Measurements from ENCODE around the gene MIA. TPM values are rescaled to one million over a fixed set of nuclear protein-coding genes. Genes with fewer than 3 reads are reported as not detected.

MIA gene
- not detected in 5 replicates for total RNA-seq (2022; extraction: Qiagen RNA extraction)

GRCh38 chr19:40774916-40775631 is at the start of gene MIA:
TSS of gene MIA (plus strand) at chr19:40775521. CDS start at chr19:40775543, 22 bp downstream.

DNA sequence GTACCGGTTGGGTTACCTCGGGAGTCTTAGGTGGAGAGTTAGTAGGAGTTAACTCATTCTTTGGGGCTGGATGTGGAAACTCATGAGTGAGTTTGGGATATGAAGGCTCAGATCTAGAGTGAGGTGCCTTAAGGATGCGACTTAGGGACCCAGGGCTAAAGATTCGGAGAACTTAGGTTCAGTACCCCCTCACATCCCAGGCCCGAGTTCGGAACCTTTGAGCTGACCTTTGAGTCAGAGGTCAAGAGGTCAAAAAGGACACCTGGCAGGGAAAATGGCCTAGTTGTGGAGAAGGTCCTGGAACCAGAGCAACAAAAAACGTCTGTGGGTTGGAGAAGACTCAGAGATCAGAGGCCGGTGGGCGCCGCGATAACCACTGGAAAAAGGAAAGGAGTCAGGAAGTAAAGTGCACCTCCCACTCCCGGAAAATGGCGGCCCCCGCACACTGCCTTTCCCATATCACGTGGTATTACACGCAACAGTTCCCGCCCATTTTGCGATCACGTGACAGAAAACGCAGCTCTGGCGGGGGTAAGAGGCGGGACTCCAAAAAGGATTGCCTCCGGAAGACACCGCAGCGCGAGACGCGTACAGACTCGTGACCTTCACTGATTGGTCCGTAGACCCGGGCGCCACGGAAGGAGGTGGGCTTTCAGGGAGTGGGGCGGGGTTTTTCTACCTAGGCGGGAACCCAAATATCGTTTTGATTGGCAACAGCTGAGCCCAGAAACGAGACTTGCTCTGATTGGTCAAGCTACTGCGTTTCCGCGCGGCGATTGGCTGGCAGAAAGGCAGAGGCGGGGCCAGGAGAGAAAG is 25.1 kb upstream of the MIA start, which contains the start of gene ACTMAP:
Gene ACTMAP, minus strand, starts transcription at position 420 of the 816 bp plus-strand sequence. CDS start 674 bp downstream, outside the sequence.

DNA sequence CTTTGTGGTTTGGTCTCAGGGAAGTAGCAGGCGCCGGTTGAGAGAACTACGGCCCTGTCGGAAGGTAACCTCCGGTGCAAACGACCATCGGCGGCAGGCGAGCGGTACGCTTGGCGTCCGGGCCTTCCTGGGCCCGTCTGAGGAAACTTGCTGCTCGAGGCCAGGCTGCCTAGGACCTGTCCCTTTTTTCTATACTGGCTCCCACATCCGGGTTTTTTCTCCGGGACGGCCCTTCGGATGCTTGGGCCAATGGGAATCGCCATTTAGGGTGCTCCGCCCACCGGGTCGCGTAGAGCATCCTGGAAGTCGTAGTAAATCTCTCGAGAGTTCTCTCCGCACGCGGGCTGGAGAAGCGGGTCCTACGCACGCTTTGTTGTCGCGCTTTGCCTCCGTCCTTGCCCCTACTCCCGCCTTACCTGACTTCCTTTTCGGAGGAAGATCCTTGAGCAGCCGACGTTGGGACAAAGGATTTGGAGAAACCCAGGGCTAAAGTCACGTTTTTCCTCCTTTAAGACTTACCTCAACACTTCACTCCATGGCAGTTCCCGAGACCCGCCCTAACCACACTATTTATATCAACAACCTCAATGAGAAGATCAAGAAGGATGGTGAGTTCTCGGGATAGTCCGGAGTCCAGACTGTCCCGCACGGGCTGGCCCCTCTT is 24.3 kb upstream of the MIA start, which contains the start of gene SNRPA:
Gene SNRPA, plus strand, starts transcription at position 330 of the 664 bp plus-strand sequence. Its CDS starts 206 bp downstream, at position 536.

DNA sequence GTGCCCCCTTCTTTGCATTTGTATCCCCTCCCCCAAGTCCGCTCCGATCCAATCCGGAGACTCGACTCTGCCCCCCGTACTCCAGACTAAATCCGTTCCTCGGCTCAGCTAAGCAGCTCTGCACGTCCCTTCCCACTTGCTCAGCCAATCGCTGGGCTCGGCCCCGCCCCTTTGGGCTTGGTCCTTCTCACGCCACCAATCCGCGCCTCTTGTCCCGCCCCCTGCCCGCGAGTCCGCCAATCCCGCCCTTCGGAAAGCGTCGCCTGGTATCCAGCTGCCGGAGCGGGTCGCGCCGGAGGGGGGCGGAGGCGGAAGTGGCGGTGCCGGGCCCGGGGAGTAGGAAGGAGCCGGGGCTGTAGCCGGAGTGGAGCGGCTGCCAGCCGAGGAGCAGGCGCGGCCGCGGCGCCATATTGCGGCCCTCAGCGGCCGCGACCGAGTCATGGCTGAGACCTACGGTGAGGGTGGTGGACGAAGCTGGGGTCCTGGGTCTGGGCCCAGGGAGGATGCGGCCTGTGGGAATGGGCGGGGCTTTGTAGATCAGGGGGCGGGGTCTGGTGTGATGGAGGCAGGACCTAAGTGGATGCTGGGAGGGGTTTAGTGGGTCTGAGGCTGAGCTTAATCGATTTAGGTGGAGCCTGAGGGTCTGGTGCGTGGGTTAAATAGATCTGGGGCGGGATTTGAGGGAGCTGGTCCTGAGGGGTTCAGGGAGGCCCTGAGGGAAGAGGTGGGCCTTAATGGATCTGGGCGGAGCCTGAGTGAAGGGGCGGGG is 2.8 kb downstream of the MIA start, which contains the start of gene RAB4B:
Gene RAB4B, plus strand, starts transcription at position 311 of the 769 bp plus-strand sequence. Its CDS starts 129 bp downstream, at position 440.

DNA sequence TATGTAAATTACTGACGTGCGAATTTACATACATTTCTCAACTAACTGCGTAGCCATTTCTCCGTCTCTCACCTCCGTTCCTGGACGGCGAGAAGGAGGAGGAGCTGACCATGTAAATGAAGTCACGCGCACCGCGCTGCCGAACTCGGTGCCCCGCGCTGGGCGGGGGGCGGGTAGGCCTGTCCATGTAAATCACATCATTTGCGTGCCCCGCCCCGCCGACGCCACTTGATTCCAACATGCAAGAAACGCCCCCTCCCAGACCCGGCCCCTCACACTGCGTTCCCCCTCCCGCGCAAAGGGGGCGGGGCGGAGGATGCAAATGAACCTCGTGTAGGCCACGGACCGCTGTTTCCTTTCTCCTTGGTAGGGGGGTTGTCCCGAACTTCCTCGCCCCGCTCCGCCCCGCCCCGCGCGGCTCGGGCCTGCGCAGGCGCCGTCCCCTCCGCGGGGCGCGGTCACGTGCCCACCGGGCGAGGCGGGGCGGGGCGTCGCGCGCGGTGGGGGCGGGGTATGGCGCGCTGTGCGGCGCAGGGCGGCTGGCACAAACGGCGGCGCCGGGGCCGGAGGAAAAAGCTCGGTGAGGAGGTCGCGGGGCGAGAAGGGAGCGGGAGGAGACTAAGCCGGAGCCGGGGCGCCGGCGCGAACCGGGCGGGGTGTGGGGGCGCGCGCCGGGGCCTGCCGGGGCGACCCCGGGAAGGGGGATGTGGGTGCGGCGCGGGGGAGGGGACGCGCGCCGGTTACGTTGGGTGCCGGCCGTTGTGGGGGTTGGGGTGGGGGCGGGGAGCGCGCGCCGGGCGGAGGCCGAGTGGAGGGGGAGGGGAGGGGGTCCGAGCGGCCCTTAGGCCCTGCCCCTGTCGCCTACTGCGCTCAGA is 23.6 kb downstream of the MIA start, which contains the start of gene EGLN2:
Gene EGLN2, plus strand, starts transcription at position 509 of the 875 bp plus-strand sequence. CDS start 1,382 bp downstream, outside the sequence.

Other genes starting within 250 kb of the MIA start
- 100 to 141 TPM (median 132 TPM) in 5 replicates for gene SHKBP1, start 198.6 kb upstream of the MIA start, total RNA-seq (2022; extraction: Qiagen RNA extraction)
- 34.0 to 57.1 TPM (median 54.1 TPM) in 5 replicates for gene LTBP4, start 174.2 kb upstream of the MIA start, total RNA-seq (2022; extraction: Qiagen RNA extraction)
- gene NUMBL, start 84.9 kb upstream of the MIA start, total RNA-seq (2022; extraction: Qiagen RNA extraction): 52.9 to 83.0 TPM (median 79.0 TPM) in 5 replicates
- gene COQ8B, start 58.6 kb upstream of the MIA start, total RNA-seq (2022; extraction: Qiagen RNA extraction): 70.0 to 99.8 TPM (median 92.0 TPM) in 5 replicates
- 28.1 to 38.0 TPM (median 35.6 TPM) in 5 replicates for gene ITPKC, start 58.4 kb upstream of the MIA start, total RNA-seq (2022; extraction: Qiagen RNA extraction)
- 15.8 to 20.1 TPM (median 19.3 TPM) in 5 replicates for gene ACTMAP, start 25.0 kb upstream of the MIA start, total RNA-seq (2022; extraction: Qiagen RNA extraction)
- 146 to 186 TPM (median 157 TPM) in 5 replicates for gene SNRPA, start 24.3 kb upstream of the MIA start, total RNA-seq (2022; extraction: Qiagen RNA extraction)
- gene RAB4B, start 2.7 kb downstream of the MIA start, total RNA-seq (2022; extraction: Qiagen RNA extraction): 14.1 to 20.4 TPM (median 18.9 TPM) in 5 replicates
- gene EGLN2, start 23.7 kb downstream of the MIA start, total RNA-seq (2022; extraction: Qiagen RNA extraction): 75.4 to 103 TPM (median 94.6 TPM) in 5 replicates
- gene CYP2A6, start 74.9 kb downstream of the MIA start, total RNA-seq (2022; extraction: Qiagen RNA extraction): not detected in 5 replicates
- not detected in 5 replicates for gene CYP2A7, start 106.7 kb downstream of the MIA start, total RNA-seq (2022; extraction: Qiagen RNA extraction)
- gene CYP2B6, start 215.8 kb downstream of the MIA start, total RNA-seq (2022; extraction: Qiagen RNA extraction): not detected in 5 replicates